Erythroblast (primary cell): ENCODE results near the gene CRYAA.
"Not testable (repeated sequence)": the region's sequence is repeated elsewhere in the genome, so short reads cannot be mapped to it uniquely, and the experiment has no call there.

Source experiments
- GATA1 ChIP-seq: IDR thresholded peaks from 2 replicates; pipeline ENCODE4 v1.6.1; 2011; ENCODE audit warnings: low read depth, mild to moderate bottlenecking, control low read depth, low read length, moderate library complexity
- POLR2A ChIP-seq: IDR thresholded peaks from 2 replicates; pipeline ENCODE4 v1.6.1; 2011; ENCODE audit warnings: mild to moderate bottlenecking, low read length

- TF ChIP-seq POLR2A, GATA1: not testable (repeated sequence)
Measured at GRCh38 chr21:43168708-43169107, at the start of gene CRYAA.
